Stimulated activated CD4-positive, alpha-beta T cell treated with anti-CD3 and anti-CD28 coated beads, Interleukin-1b, Interleukin-23, amount 100 ng/mL, for 48 hours (primary cell): ENCODE measurements around the gene CLCN1.
"Not testable (repeated sequence)": the region's sequence is repeated elsewhere in the genome, so short reads cannot be mapped to it uniquely, and the experiment has no call there.

ENCODE experiments used
- DNase-seq: peaks from one replicate; pipeline ENCODE4 v3.0.0-alpha.2; 2020

The CLCN1 gene

GRCh38 chr7:143388051-143388450 lies 72.1 kb downstream of the CLCN1 start:
- DNase-seq: no peak

- DNase-seq: no peak
These were observed 72.7 kb downstream of the CLCN1 start for GRCh38 chr7:143388491-143389101.

DNA sequence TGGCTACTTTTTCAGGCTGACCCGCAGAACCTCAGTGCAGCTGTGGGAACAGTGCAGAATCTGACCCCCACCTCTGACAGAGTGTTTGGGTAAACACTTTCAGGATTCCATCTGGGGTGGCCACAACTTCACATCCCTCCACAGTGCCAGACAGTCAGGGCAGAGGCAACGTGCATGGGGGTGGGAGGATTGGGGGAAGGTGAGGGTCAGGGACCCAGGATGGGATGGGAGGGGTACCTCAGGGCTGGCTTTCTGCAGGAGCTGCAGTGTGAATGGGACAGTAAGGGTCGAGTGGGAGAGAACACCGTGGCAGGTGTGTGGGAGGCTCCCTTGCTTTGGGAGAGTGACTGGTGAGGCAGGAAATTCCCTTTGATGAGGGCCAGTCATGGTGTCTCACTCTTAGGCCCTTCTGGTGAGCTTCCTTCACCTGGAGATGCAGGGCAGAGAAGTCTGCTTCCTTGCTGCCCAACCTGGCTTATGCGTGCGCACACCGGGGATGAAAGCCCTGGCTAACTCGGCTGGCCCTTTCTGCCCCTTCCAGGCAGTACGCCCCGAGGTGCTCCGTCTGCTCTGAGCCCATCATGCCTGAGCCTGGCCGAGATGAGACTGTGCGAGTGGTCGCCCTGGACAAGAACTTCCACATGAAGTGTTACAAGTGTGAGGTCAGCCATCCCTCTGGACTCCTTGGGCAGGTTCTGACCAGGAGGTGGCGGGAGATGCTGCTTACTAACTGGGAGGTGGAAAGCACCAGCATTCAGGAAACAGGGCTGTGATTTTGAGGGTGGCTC lies 73.6 kb downstream of the CLCN1 start:
- no peak for DNase-seq

DNA sequence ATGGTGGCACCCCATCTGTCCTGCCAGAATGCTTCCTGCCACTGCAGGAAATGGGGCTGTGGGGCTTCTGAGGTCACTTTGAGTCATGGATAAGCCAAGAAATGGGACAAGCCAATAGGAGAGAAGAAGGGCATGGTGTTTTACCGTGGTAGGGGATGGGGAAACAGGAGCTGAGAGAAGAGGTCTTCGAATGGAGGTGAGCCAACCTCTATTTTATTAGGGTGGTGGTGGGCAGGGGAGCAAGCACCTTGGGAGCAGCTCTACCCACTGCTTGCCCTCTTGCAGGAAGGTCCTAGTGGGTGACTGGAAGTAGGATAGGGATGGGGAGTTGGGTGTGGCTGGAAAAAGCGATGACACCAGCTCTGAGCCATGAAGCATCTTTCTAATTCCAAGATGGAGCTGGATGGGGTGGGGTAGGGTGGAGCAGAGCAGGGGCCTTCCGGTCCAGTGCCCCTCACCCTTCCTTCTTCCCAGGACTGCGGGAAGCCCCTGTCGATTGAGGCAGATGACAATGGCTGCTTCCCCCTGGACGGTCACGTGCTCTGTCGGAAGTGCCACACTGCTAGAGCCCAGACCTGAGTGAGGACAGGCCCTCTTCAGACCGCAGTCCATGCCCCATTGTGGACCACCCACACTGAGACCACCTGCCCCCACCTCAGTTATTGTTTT lies 74.3 kb downstream of the CLCN1 start:
- no peak for DNase-seq

- no peak for DNase-seq
These were observed 74.9 kb downstream of the CLCN1 start for GRCh38 chr7:143390773-143391317.

GRCh38 chr7:143391462-143392404 lies 75.8 kb downstream of the CLCN1 start:
- DNase-seq: no peak

DNA sequence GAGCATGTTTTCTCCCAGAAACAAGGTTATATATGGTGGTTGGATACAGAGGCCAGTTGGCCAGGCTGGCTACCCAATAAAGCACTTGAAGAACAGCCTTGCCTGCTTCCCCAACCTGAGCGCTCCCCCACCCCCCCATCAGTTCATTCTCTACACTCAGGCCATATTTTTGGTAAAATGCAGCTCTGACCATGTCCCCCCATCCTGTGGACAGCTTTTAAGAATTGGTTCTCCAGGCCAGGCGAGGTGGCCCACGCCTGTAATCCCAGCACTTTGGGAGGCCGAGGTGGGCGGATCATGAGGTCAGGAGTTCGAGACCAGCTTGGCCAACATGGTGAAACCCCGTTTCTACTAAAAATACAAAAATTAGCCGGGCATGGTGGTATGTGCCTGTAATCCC lies 76.5 kb downstream of the CLCN1 start:
- not testable (repeated sequence) for DNase-seq

- DNase-seq: no peak
These were observed 77.0 kb downstream of the CLCN1 start for GRCh38 chr7:143392875-143393266.

DNA sequence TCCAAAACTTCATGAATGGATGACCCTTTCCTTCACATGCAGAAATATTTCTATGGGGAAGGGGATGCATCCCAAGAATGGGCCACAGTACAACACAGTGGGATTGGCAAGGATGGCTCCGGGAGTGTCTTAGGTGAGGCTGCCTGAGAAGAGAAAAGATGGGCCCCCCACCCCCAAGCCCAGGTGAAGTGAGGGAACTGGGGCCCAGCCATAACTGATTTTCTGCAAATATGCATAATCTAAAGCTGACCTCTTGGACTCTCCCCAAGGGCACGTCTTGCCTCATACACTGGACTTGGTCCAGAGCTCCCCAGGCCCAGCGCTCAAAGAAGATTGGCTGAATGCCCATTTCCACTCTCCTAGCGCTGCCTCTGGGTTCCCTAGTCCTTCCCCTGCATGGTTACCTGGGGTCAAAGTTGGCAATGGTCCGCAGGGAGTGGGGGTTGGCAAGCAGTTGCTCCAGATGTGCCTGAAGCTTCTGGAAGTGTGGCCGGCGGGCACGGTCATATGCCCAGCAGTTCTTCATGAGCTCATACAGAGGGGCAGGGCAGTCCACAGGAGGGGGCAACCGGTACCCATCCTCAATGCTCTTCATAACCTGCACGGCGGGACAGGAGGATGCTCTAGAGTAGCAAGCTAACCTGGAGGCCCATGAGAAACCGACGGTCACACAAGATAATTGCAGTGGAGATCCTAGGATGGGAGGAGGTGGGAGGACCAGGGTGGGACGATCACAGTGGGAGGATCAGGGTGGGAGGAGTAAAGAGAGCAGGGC lies 77.5 kb downstream of the CLCN1 start:
- DNase-seq: no peak

DNA sequence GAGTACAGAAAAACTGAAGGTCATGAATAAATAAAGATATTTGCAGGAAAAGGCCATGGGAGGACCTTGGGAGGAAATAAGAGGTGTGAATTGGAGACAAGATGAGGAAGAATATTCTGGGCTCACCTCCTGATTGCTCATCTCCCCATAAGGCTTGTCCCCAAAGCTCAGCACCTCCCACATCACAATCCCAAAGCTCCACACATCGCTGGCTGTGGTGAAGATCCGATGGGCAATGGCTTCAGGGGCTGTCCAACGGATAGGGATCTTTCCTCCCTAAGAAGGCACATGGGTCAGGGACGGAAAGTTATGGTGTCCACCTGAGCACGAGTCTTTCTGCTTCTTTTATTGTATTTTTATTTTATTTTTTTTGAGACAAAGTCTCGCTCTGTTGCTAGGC lies 78.2 kb downstream of the CLCN1 start:
- no peak for DNase-seq

DNA sequence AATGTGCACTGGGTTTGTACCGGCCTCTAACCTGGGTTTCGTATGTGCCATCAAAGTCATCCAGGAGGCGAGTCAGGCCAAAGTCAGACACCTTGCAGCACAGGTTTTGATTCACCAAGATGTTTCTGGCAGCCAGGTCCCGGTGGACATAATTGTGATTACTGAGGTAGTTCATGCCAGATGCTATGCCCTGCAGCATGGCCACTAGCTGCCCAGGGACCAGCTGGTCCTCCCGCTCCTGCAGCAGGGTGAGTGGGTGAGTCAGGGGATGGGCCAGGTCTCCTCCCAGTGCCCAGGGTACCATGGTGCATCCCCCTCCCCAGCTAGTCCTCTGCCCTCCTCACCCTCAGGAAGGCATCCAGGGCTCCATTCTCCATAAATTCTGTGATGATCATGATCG lies 78.9 kb downstream of the CLCN1 start:
- no peak for DNase-seq

- DNase-seq: no peak
These were observed 79.6 kb downstream of the CLCN1 start for GRCh38 chr7:143395187-143396149.

DNA sequence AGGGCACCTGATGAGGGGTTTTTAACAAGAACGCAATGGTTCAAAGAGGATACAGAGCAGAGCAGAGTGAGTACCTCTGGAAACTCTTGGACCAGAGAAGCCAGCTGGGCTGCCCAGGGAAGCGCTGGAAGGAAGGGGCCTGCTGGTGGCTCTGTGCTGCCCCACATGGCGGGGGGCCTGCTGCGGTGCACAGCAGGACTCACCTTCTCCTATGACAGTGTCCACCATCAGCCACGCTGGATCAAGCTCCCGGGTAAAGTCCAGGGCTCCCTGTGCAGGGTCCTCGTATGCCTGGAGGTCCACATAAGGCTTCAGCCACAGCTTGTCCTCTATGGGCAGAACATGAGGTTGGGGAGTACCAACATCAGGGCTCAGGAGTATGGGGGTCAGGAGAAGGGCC lies 80.3 kb downstream of the CLCN1 start:
- no peak for DNase-seq

GRCh38 chr7:143396625-143397556 lies 81.0 kb downstream of the CLCN1 start:
- DNase-seq: no peak

DNA sequence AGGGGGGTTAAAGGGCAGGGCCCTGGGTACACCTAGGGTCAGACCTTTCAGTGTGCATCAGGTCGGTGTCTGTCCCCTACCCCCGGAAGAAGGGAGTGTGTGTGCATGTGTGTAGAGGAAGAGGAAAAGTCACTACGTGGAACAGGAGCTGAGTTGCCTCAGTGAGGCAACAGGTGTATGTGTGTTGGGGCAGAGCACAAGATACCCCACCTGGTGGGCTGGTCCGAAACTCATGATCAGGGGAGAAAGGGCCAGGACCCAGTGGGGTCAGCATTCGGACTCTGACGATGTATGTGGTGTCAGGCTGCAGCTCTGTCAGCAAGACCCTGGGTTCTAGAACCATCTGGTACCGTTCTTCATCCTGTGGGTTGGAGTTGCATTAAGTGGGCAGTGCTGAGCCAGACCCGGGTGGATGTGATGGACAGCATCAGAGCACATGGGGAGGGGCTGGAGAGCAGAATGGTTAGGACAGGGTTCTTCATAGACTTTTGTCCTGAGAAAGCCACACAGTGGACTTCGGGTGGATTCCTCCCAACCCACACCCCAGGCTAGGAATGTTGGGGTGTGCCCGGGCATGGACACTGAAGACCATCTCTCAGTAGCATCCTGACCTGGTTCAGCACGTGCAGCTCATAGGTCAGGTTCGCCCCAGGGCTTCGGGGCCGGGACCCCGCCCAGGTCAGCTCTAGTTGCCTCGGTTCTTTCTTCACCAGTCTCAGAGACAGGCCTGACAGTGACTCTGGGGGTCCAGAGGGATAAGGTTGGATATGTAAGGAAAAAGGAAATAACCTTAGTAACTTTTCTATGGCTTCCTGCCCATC lies 82.0 kb downstream of the CLCN1 start:
- no peak for DNase-seq

DNA sequence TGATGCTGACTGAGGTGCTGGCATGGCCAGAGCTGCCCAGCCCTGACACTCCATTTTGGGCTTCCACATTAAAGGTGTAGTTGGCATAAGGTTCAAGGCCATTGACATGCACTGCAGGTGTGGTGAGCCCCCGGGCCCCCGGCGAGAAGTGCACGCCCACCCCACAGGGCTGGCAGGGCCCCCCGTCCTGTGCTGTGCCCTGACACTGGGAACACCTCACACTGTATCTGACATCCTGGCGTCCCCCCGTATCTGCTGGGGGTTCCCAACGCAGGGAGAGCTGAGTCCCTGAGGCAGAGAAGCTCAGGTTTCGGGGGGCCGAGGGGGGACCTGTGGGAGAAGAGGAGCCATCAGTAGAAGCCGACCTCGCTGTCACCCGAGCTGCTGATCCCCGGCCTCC lies 82.7 kb downstream of the CLCN1 start:
- no peak for DNase-seq

DNA sequence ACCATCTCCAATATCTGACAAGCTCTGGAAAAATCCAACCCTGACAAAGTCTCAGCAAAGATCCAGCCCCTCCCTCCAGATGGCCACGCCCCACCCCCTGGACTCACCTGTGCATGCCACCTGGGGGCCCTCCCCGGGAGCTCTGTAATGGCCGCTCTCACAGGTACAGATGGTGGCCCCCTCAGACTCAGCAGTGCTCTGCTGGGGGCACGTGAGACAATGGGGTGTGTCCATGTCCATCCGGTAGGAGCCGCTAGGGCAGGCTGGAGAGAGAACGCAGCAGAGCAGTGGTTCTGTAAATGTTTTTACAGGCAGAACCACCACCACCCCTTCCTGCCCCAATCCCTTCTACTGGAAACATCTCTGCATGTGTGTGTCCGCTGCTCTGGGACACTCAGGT lies 83.2 kb downstream of the CLCN1 start:
- no peak for DNase-seq

GRCh38 chr7:143399642-143400041 lies 83.7 kb downstream of the CLCN1 start:
- no peak for DNase-seq

GRCh38 chr7:143401265-143401664 lies 85.4 kb downstream of the CLCN1 start:
- DNase-seq: no peak
